LNCaP clone FGC (cell line): Measurements from ENCODE around the gene APLNR.

ENCODE experiments used
- DNase-seq: peaks from one replicate; pipeline ENCODE4 v3.0.0-alpha.2; 2011; ENCODE audit warnings: low read depth
- H3K4me3 ChIP-seq: 2 replicates; pipeline ENCODE4 v1.5.1; 2011; ENCODE audit warnings: mild to moderate bottlenecking, low read depth, low read length, control low read depth
- CTCF ChIP-seq: IDR thresholded peaks from 2 replicates; pipeline ENCODE4 v1.5.1; 2012; ENCODE audit warnings: mild to moderate bottlenecking; ENCODE audit not compliant: control insufficient read depth, insufficient read depth; ENCODE audit errors: extremely low read depth

The APLNR gene

GRCh38 chr11:57205041-57205641 is 31.9 kb downstream of the APLNR start:
- DNase-seq, result no peak
- TF ChIP-seq CTCF, result no peak
- H3K4me3 ChIP-seq, result no peak overlapping the region

- TF ChIP-seq CTCF, result no peak
- H3K4me3 ChIP-seq, result no peak overlapping the region
- no peak for DNase-seq
Measured at GRCh38 chr11:57203882-57204480, 33.1 kb downstream of the APLNR start.

GRCh38 chr11:57203359-57203758 is 33.7 kb downstream of the APLNR start:
- no peak overlapping the region for H3K4me3 ChIP-seq
- no peak for TF ChIP-seq CTCF
- no peak for DNase-seq

GRCh38 chr11:57202281-57202680 is 34.8 kb downstream of the APLNR start:
- TF ChIP-seq CTCF, result no peak
- no peak for DNase-seq
- H3K4me3 ChIP-seq, result no peak overlapping the region

- no peak overlapping the region for H3K4me3 ChIP-seq
- DNase-seq, result no peak
- TF ChIP-seq CTCF, result no peak
Measured at GRCh38 chr11:57200917-57201316, 36.1 kb downstream of the APLNR start.

GRCh38 chr11:57199330-57199729 is 37.7 kb downstream of the APLNR start:
- TF ChIP-seq CTCF, result no peak
- DNase-seq, result no peak
- H3K4me3 ChIP-seq, result no peak overlapping the region

- TF ChIP-seq CTCF, result no peak
- H3K4me3 ChIP-seq, result no peak overlapping the region
- DNase-seq, result no peak
Measured at GRCh38 chr11:57197762-57198161, 39.3 kb downstream of the APLNR start.
